Endothelial cell of umbilical vein (primary cell): Measurements from ENCODE around the gene CRYBG2. TPM values are rescaled to one million over a fixed set of nuclear protein-coding genes. Genes with fewer than 3 reads are reported as not detected.

Experiments
- BruUV-seq: library from RNA; stranded (reverse); fragments of 400-500 nt; replicated peaks from 2 replicates; lab custom pipeline; 2021; lab: Mats Ljungman, UMichigan
- CTCF ChIA-PET: fragments of 300-600, 350-600 bp; sonication (Branson Sonifier 250); formaldehyde crosslinking; loops from one replicate; lab custom pipeline; 2021; ENCODE audit warnings: antibody characterized with exemption, inconsistent platforms; lab: Charles Lee
- POLR2A ChIA-PET: fragments of 300-600, 350-600 bp; sonication (Branson Sonifier 250); formaldehyde crosslinking; loops from one replicate; lab custom pipeline; 2021; ENCODE audit warnings: antibody characterized with exemption, inconsistent platforms; lab: Charles Lee
- DNase-seq: peaks from one replicate; pipeline ENCODE4 v3.0.0-alpha.2; 2011; ENCODE audit warnings: low read depth, low spot score
- FAIRE-seq: peaks from 2 replicates; lab custom pipeline; 2011; peaks lifted over from hg19 to GRCh38; lab: Jason Lieb, UNC
- H2AFZ ChIP-seq: 2 replicates; pipeline ENCODE4 v1.6.0; 2012; ENCODE audit warnings: low read depth, low read length, control low read depth, inconsistent platforms
- H3K27ac ChIP-seq: 2 replicates; pipeline ENCODE4 v1.5.1; 2011; ENCODE audit warnings: low read depth, mild to moderate bottlenecking, control low read depth, low read length, moderate library complexity; ENCODE audit not compliant: insufficient read depth
- H3K27me3 ChIP-seq, 2 experiments: 2 replicates each; pipeline versions ENCODE4 v1.6.0 to v1.6.1; 2011; ENCODE audit warnings: low read length in 2 of 2, mixed read lengths in 1 of 2; ENCODE audit not compliant: control insufficient read depth in 2 of 2, insufficient read depth in 2 of 2
- H3K36me3 ChIP-seq, 2 experiments: 2 replicates in 1 of 2; 3 replicates in 1 of 2; pipeline ENCODE4 v1.5.1; 2011; ENCODE audit warnings: low read length in 2 of 2, mild to moderate bottlenecking in 1 of 2, moderate library complexity in 1 of 2; ENCODE audit not compliant: control insufficient read depth in 2 of 2, insufficient read depth in 2 of 2; ENCODE audit errors: extremely low read depth in 1 of 2
- H3K4me1 ChIP-seq: 3 replicates; pipeline ENCODE4 v1.5.1; 2011; ENCODE audit warnings: mild to moderate bottlenecking, low read length; ENCODE audit not compliant: control insufficient read depth, insufficient read depth; ENCODE audit errors: extremely low read depth
- H3K4me2 ChIP-seq: 2 replicates; pipeline ENCODE4 v1.6.1; 2011; ENCODE audit warnings: low read length, control low read depth, mixed read lengths; ENCODE audit not compliant: insufficient read depth
- H3K4me3 ChIP-seq, 3 experiments: fragments of 200-600 bp in 1 of 3; sonication (generic), shearing (Covaris generic) in 1 of 3; replicated peaks in 1 of 3; 2 replicates each; pipeline ENCODE4 v1.5.1; 2011 to 2016; ENCODE audit warnings: control low read depth in 3 of 3, low read length in 3 of 3, mild to moderate bottlenecking in 2 of 3, inconsistent platforms in 1 of 3, low read depth in 1 of 3, moderate library complexity in 1 of 3; ENCODE audit not compliant: insufficient read depth in 1 of 3
- H3K79me2 ChIP-seq: 2 replicates; pipeline ENCODE4 v1.6.0; 2012; ENCODE audit warnings: low read length, inconsistent platforms; ENCODE audit not compliant: control insufficient read depth, insufficient read depth
- H3K9ac ChIP-seq: replicated peaks from 2 replicates; pipeline ENCODE3; 2011; ENCODE audit warnings: low read length, control low read depth; ENCODE audit not compliant: insufficient read depth; ENCODE audit errors: extremely low read depth
- H3K9me1 ChIP-seq: replicated peaks from 3 replicates; pipeline ENCODE4 v1.6.0; 2011; ENCODE audit warnings: mild to moderate bottlenecking, low read length; ENCODE audit not compliant: control insufficient read depth, insufficient read depth; ENCODE audit errors: extremely low read depth
- H3K9me3 ChIP-seq: replicated peaks from 2 replicates; pipeline ENCODE4 v1.5.1; 2012; ENCODE audit warnings: low read length, inconsistent platforms; ENCODE audit not compliant: control insufficient read depth, insufficient read depth
- H4K20me1 ChIP-seq: replicated peaks from 2 replicates; pipeline ENCODE3; 2011; ENCODE audit warnings: mild to moderate bottlenecking, low read length; ENCODE audit not compliant: control insufficient read depth, insufficient read depth; ENCODE audit errors: extremely low read depth
- EZH2 ChIP-seq: IDR thresholded peaks from 2 replicates; pipeline ENCODE4 v1.6.1; 2012; ENCODE audit warnings: borderline replicate concordance, low read depth, mild to moderate bottlenecking, moderate library complexity, low read length, inconsistent platforms; ENCODE audit not compliant: severe bottlenecking
- FOS ChIP-seq: IDR thresholded peaks from 2 replicates; pipeline ENCODE4 v1.6.1; 2011; ENCODE audit warnings: mild to moderate bottlenecking, low read length, moderate library complexity, borderline replicate concordance; ENCODE audit not compliant: insufficient read depth
- GATA2 ChIP-seq: IDR thresholded peaks from 2 replicates; pipeline ENCODE4 v1.7.0; 2011; ENCODE audit warnings: low read depth, mild to moderate bottlenecking, moderate library complexity, mixed read lengths, low read length; ENCODE audit not compliant: insufficient read length, insufficient read depth
- JUN ChIP-seq: IDR thresholded peaks from 2 replicates; pipeline ENCODE4 v1.6.1; 2011; ENCODE audit warnings: borderline replicate concordance, low read depth; ENCODE audit not compliant: insufficient read length, insufficient read depth
- MYC ChIP-seq: IDR thresholded peaks from one replicate; pipeline ENCODE4 v1.6.1; 2011; ENCODE audit warnings: mild to moderate bottlenecking, low read depth, low read length
- POLR2A ChIP-seq: IDR thresholded peaks from 2 replicates; pipeline ENCODE4 v1.6.1; 2012; ENCODE audit warnings: low read depth, mild to moderate bottlenecking, control low read depth, low read length
- POLR2AphosphoS5 ChIP-seq: IDR thresholded peaks from 2 replicates; pipeline ENCODE4 v1.6.1; 2012; ENCODE audit warnings: low read depth, mild to moderate bottlenecking, control low read depth, low read length, moderate library complexity; ENCODE audit not compliant: insufficient read depth
- dilution Hi-C: fragments of 300-500 bp; cut with MboI; formaldehyde crosslinking; loops from one replicate; pipeline ENCODE4 v1.15.0; 2019; ENCODE audit warnings: low sequenced_read_pairs; ENCODE audit not compliant: extremely low pct_ligation_motif_present
- intact Hi-C: fragments of 100-400 bp; cut with micrococcal nuclease; formaldehyde crosslinking; loops from one replicate; pipeline ENCODE4 v1.10.0; 2022
- polyA plus RNA-seq, 4 experiments: library from polyadenylated mRNA; depleted of rRNA in 3 of 4; stranded (reverse) in 3 of 4; unstranded in 1 of 4; fragments of >200 nt; gene quantifications; 2 replicates each; pipeline versions ENCODE4 v1.2.1 to v1.2.3, GENCODE V29; 2011 to 2012; ENCODE audit warnings: missing spikeins in 1 of 4
- total RNA-seq: library from RNA; stranded (reverse); gene quantifications from 2 replicates; pipeline ENCODE4 v1.2.3, GENCODE V29; 2021
- TF ChIP-seq, protein P1 (sequence below): IDR thresholded peaks from 2 replicates; pipeline ENCODE4 v1.6.1; 2011; ENCODE audit not compliant: insufficient read depth, insufficient read length
- TF ChIP-seq, protein P2 (sequence below), 2 donors: IDR thresholded peaks; 1 replicate in 1 of 2; 2 replicates in 1 of 2; pipeline ENCODE4 v1.5.1; 2011; ENCODE audit warnings: low read length in 2 of 2, mild to moderate bottlenecking in 2 of 2, moderate library complexity in 2 of 2, control low read depth in 1 of 2, inconsistent platforms in 1 of 2, low read depth in 1 of 2; ENCODE audit not compliant: insufficient read depth in 1 of 2; ENCODE audit errors: extremely low read depth in 1 of 2

The CRYBG2 gene
- total and polyA plus RNA-seq, 2 donors (not counting 3 experiments of a cell fraction or from before 2014, with no cell fraction given): not detected

DNA sequence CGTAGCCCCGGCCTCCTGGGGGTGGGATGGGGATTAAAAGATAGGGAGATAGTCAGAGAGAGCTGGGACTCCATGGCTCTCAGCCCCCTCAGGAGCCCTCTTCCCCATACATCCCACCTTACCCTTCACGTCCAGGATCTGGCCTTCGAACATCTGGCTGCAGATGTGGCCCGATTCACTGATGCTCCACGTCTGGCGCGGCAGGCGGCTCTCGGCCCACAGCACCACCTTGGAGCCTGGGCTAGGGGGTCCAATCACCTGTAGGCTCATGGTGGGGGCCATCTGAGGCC lies 31.9 kb downstream of the CRYBG2 start:
- H4K20me1 ChIP-seq: no peaks in the 10 kb centered on the region
- ChIA-PET POLR2A (no interaction called here), CTCF (interaction anchor here (0.6 to 7.4 kb wide), 47 partner anchors 8 to 427 kb away, joined by 3 to 132 read pairs (median 4); partner anchors contain the start of genes C1orf232, CATSPER4, CEP85 and CNKSR1)
- BruUV-seq: no TSS peak
- H3K9ac ChIP-seq: no peak overlapping the region
- no peak overlapping the region for H3K4me2 ChIP-seq
- no peaks in the 10 kb centered on the region for H3K9me1 ChIP-seq
- H3K9me3 ChIP-seq: no peaks in the 10 kb centered on the region
- no peaks in the 10 kb centered on the region for H3K79me2 ChIP-seq
- H3K36me3 ChIP-seq: no peaks in the 10 kb centered on the region
- intact Hi-C loops: loop anchor here (5.0 kb wide), 1 partner anchor 40 kb away; no protein-coding TSS in a partner anchor
- DNase-seq (no peak), FAIRE-seq (no peak)
- H2AFZ ChIP-seq: no peak overlapping the region
- no peak overlapping the region for H3K27ac ChIP-seq
- dilution Hi-C loops: no loop called here
- H3K4me3 ChIP-seq: no peak overlapping the region
- H3K27me3 ChIP-seq: no peaks in the 10 kb centered on the region
- no peak for TF ChIP-seq EZH2
- no peak for TF ChIP-seq JUN
- TF ChIP-seq, protein P1, sequence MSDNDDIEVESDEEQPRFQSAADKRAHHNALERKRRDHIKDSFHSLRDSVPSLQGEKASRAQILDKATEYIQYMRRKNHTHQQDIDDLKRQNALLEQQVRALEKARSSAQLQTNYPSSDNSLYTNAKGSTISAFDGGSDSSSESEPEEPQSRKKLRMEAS: no peak
- TF ChIP-seq POLR2A: no peak
- TF ChIP-seq, protein P2, sequence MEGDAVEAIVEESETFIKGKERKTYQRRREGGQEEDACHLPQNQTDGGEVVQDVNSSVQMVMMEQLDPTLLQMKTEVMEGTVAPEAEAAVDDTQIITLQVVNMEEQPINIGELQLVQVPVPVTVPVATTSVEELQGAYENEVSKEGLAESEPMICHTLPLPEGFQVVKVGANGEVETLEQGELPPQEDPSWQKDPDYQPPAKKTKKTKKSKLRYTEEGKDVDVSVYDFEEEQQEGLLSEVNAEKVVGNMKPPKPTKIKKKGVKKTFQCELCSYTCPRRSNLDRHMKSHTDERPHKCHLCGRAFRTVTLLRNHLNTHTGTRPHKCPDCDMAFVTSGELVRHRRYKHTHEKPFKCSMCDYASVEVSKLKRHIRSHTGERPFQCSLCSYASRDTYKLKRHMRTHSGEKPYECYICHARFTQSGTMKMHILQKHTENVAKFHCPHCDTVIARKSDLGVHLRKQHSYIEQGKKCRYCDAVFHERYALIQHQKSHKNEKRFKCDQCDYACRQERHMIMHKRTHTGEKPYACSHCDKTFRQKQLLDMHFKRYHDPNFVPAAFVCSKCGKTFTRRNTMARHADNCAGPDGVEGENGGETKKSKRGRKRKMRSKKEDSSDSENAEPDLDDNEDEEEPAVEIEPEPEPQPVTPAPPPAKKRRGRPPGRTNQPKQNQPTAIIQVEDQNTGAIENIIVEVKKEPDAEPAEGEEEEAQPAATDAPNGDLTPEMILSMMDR (IDR thresholded peaks at IDR 0.05; ENCODE audit: extremely low read depth in 1 of 2, insufficient read depth in 1 of 2, low read depth in 1 of 2, low read length in 2 of 2): no peak
- TF ChIP-seq POLR2AphosphoS5: no peak
- no peak for TF ChIP-seq MYC
- TF ChIP-seq FOS: no peak
- TF ChIP-seq GATA2: no peak
- no peaks in the 10 kb centered on the region for H3K4me1 ChIP-seq
